NCI-H524 treated with DMSO at 0.1 percent for 48 hours (cell line): ENCODE data around the gene SLC25A5.
"Not testable (repeated sequence)": the region's sequence is repeated elsewhere in the genome, so short reads cannot be mapped to it uniquely, and the experiment has no call there.

Experiments
- DNase-seq: peaks from one replicate; lab custom pipeline; 2025; lab: John Stamatoyannopoulos, UW

SLC25A5 gene

GRCh38 chrX:119467842-119468550 lies at the start of gene SLC25A5:
SLC25A5 (plus strand) TSS chrX:119468444; CDS start chrX:119468516, 72 bp downstream.
- peak; percentile 41 for DNase-seq

GRCh38 chrX:119419146-119419545 lies 49.1 kb upstream of the SLC25A5 start:
- DNase-seq, result no peak

- DNase-seq, result no peak
Observed at GRCh38 chrX:119419898-119420297, 48.3 kb upstream of the SLC25A5 start.

GRCh38 chrX:119421016-119421705 lies 47.1 kb upstream of the SLC25A5 start:
- no peak for DNase-seq

GRCh38 chrX:119423631-119424030 lies 44.6 kb upstream of the SLC25A5 start:
- no peak for DNase-seq

- DNase-seq, result no peak
Observed at GRCh38 chrX:119424999-119425398, 43.2 kb upstream of the SLC25A5 start.

- no peak for DNase-seq
Observed at GRCh38 chrX:119427024-119427794, 41.0 kb upstream of the SLC25A5 start.

- DNase-seq, result no peak
Observed at GRCh38 chrX:119427795-119428185, 40.5 kb upstream of the SLC25A5 start.

- no peak for DNase-seq
Observed at GRCh38 chrX:119429471-119429870, 38.8 kb upstream of the SLC25A5 start.

GRCh38 chrX:119441295-119441694 lies 26.9 kb upstream of the SLC25A5 start:
- not testable (repeated sequence) for DNase-seq

- DNase-seq, result no peak
Observed at GRCh38 chrX:119442286-119442685, 26.0 kb upstream of the SLC25A5 start.

GRCh38 chrX:119453202-119453601 lies 15.0 kb upstream of the SLC25A5 start:
- no peak for DNase-seq

- no peak for DNase-seq
Observed at GRCh38 chrX:119455264-119455663, 13.0 kb upstream of the SLC25A5 start.

GRCh38 chrX:119459181-119459580 lies 9.1 kb upstream of the SLC25A5 start:
- no peak for DNase-seq

- no peak for DNase-seq
Observed at GRCh38 chrX:119465555-119465954, 2.7 kb upstream of the SLC25A5 start.

- no peak for DNase-seq
Observed at GRCh38 chrX:119466970-119467369, 1.3 kb upstream of the SLC25A5 start.

GRCh38 chrX:119467433-119467832 lies 811 bp upstream of the SLC25A5 start:
- DNase-seq, result no peak

GRCh38 chrX:119468551-119469312 lies 488 bp downstream of the SLC25A5 start:
- DNase-seq, result peak; percentile 8

GRCh38 chrX:119469313-119469635 lies 1.0 kb downstream of the SLC25A5 start:
- DNase-seq, result no peak

GRCh38 chrX:119474615-119475388 lies 6.6 kb downstream of the SLC25A5 start:
- DNase-seq, result no peak

GRCh38 chrX:119475389-119476101 lies 7.3 kb downstream of the SLC25A5 start:
- no peak for DNase-seq
